ENCODE data around the gene C19orf12.
"Not testable (repeated sequence)": the region's sequence is repeated elsewhere in the genome, so short reads cannot be mapped to it uniquely, and the experiment has no call there.

The C19orf12 gene

GRCh38 chr19:29714371-29714952 lies 599 bp downstream of the C19orf12 start:
- no peak for DNase-seq (ENCODE audit: low read depth)
- H3K4me3 ChIP-seq (ENCODE audit: low read depth, low read length), result peak overlapping the region; percentile 82
- no peak for TF ChIP-seq CTCF (conservative IDR thresholded peaks at IDR 0.05; ENCODE audit: low read depth, low read length)

- DNase-seq (ENCODE audit: low read depth), result no peak
- no peak overlapping the region for H3K4me3 ChIP-seq (ENCODE audit: low read depth, low read length)
- no peak for TF ChIP-seq CTCF (conservative IDR thresholded peaks at IDR 0.05; ENCODE audit: low read depth, low read length)
Measured at GRCh38 chr19:29712744-29713516, 2.1 kb downstream of the C19orf12 start.

- H3K4me3 ChIP-seq (ENCODE audit: low read depth, low read length), result no peak overlapping the region
- no peak for DNase-seq (ENCODE audit: low read depth)
Measured at GRCh38 chr19:29711584-29712132, 3.4 kb downstream of the C19orf12 start.

GRCh38 chr19:29709440-29709798 lies 5.6 kb downstream of the C19orf12 start:
- DNase-seq (ENCODE audit: low read depth); H3K4me3 ChIP-seq (ENCODE audit: low read depth, low read length): not testable (repeated sequence)

More at GRCh38 chr19:29711584-29712132, 3.4 kb downstream of the C19orf12 start:
- TF ChIP-seq CTCF (conservative IDR thresholded peaks at IDR 0.05; ENCODE audit: low read depth, low read length), result no peak

DNA sequence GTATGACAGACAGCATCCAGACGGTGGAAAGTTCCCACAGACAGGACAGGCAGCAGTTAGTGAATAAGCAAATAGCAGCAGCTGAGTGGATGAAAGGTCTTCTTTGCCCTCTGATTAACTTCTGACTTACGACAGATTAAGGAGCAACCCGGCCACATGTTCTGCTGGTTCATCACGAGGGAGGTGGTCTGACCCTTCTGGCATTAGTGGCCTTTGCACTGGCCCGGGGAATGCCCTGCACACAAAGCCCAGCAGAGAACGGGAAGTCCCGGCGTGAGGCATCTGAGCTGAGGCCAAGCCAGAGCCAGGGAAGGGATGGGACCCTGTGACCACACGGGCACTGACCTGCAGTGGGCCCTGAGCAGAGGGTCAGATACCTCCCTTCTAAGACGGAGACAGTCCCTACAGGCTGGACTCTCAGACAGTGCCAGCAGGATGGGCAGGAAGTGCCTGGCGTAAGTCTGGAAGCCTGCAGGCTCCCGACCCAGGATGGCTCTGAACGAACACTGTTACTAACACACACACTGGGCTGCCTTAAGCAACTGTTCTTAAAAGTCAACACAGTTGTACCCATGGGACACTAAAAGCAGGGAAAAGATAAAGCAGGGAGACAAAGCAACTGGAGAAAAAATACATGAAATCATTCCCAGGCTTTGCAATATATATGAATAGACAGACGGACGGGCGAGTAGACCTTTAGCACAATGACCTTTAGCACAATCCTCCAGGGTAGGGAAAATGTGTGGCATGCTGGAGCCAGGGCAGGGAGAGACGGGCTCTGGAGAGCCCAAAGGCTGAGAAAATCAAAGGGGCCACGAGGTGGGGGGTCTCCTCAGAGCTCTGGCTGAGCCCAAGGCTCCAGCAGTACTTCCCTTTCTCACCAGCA lies 6.3 kb downstream of the C19orf12 start:
- no peak for TF ChIP-seq CTCF (conservative IDR thresholded peaks at IDR 0.05; ENCODE audit: low read depth, low read length)
- peak; percentile 46 for DNase-seq (ENCODE audit: low read depth)
- H3K4me3 ChIP-seq (ENCODE audit: low read depth, low read length), result no peak overlapping the region

GRCh38 chr19:29706635-29707034 lies 8.4 kb downstream of the C19orf12 start:
- no peak for DNase-seq (ENCODE audit: low read depth)
- TF ChIP-seq CTCF (conservative IDR thresholded peaks at IDR 0.05; ENCODE audit: low read depth, low read length), result no peak
- no peak overlapping the region for H3K4me3 ChIP-seq (ENCODE audit: low read depth, low read length)

- no peak for TF ChIP-seq CTCF (conservative IDR thresholded peaks at IDR 0.05; ENCODE audit: low read depth, low read length)
- no peak overlapping the region for H3K4me3 ChIP-seq (ENCODE audit: low read depth, low read length)
- no peak for DNase-seq (ENCODE audit: low read depth)
Measured at GRCh38 chr19:29705706-29706105, 9.4 kb downstream of the C19orf12 start.

Measured in choroid plexus epithelial cell (primary cell).